A549 (cell line): ENCODE measurements around the gene NACC2. TPM values are rescaled to one million over a fixed set of nuclear protein-coding genes. Genes with fewer than 3 reads are reported as not detected.
A peak's percentile ranks its signal among the peaks of the same experiment; 100 is the strongest.

Experiments used
- ATAC-seq, 2 experiments: fragments of 200-7000 bp in 1 of 2; fragments of >200 bp in 1 of 2; cut with Nextera tagmentation in 1 of 2; cut with Tn5 transposase in 1 of 2; 3 replicates each; pipeline versions ENCODE4 v1.8.0 to v1.9.1; 2018 to 2020; ENCODE audit warnings: mild to moderate bottlenecking in 1 of 2, moderate library complexity in 1 of 2
- CTCF ChIA-PET: fragments of 300-600 bp; sonication (Branson Sonifier 250); formaldehyde crosslinking; extraction: SDS; loops from one replicate; lab custom pipeline; 2021; ENCODE audit warnings: antibody characterized with exemption, inconsistent platforms; lab: Yijun Ruan, JAX
- POLR2A ChIA-PET: fragments of 350-600 bp; formaldehyde crosslinking; extraction: SDS; loops from one replicate; lab custom pipeline; 2021; ENCODE audit warnings: antibody characterized with exemption, inconsistent platforms; lab: Yijun Ruan, JAX
- DNase-seq, 2 experiments: peaks; one replicate each; pipeline versions ENCODE4 v3.0.0 to v3.0.0-alpha.2; 2011 to 2016; ENCODE audit warnings: low read depth in 1 of 2, low spot score in 1 of 2
- FAIRE-seq: peaks from 2 replicates; lab custom pipeline; 2011; peaks lifted over from hg19 to GRCh38; lab: Jason Lieb, UNC
- H3K27ac ChIP-seq, 2 experiments: fragments of >200 bp; sonication (Bioruptor Twin); formaldehyde crosslinking; 3 replicates each; pipeline ENCODE4 v1.5.1; 2016 to 2017
- H3K4me1 ChIP-seq: fragments of >200 bp; sonication (Bioruptor Twin); formaldehyde crosslinking; 3 replicates; pipeline ENCODE4 v1.6.1; 2016
- H3K4me2 ChIP-seq: fragments of >200 bp; sonication (Bioruptor Twin); formaldehyde crosslinking; 3 replicates; pipeline ENCODE4 v1.6.1; 2016
- H3K4me3 ChIP-seq: fragments of >200 bp; sonication (Bioruptor Twin); formaldehyde crosslinking; 3 replicates; pipeline ENCODE4 v1.5.1; 2016
- H3K9me3 ChIP-seq: fragments of >200 bp; sonication (Bioruptor Twin); formaldehyde crosslinking; 3 replicates; pipeline ENCODE4 v1.6.1; 2016
- CBX8 ChIP-seq: fragments of 200-600 bp; sonication (generic); IDR thresholded peaks from 2 replicates; pipeline ENCODE4 v1.6.1; 2016
- EHMT2 ChIP-seq: fragments of 200-600 bp; sonication (generic); IDR thresholded peaks from 2 replicates; pipeline ENCODE4 v1.6.1; 2016; ENCODE audit warnings: antibody characterized with exemption, low read depth, mild to moderate bottlenecking, moderate library complexity
- ESRRA ChIP-seq: fragments of 150-350 bp; IDR thresholded peaks from 2 replicates; pipeline ENCODE4 v1.6.1; 2014; ENCODE audit warnings: mild to moderate bottlenecking, low read length, borderline replicate concordance
- FOXS1 ChIP-seq: fragments of 250-450 bp; sonication (Bioruptor Pico); IDR thresholded peaks from 2 replicates; pipeline ENCODE4 v1.5.0; 2020; ENCODE audit warnings: mild to moderate bottlenecking, moderate library complexity
- HEYL ChIP-seq: fragments of 250-450 bp; sonication (Bioruptor Pico); IDR thresholded peaks from 2 replicates; pipeline ENCODE4 v1.8.0; 2021; ENCODE audit warnings: mild to moderate bottlenecking, moderate library complexity
- HOXB13 ChIP-seq: fragments of 250-450 bp; sonication (Bioruptor Pico); IDR thresholded peaks from 2 replicates; pipeline ENCODE4 v1.5.0; 2020; ENCODE audit warnings: low read depth, mild to moderate bottlenecking, moderate library complexity
- JUN ChIP-seq, 2 experiments: fragments of >200 bp; sonication (Bioruptor Twin); formaldehyde crosslinking; IDR thresholded peaks; 2 replicates in 1 of 2; 3 replicates in 1 of 2; pipeline ENCODE4 v1.6.1; 2016 to 2017
- JUNB ChIP-seq: fragments of >200 bp; sonication (Bioruptor Twin); formaldehyde crosslinking; IDR thresholded peaks from 2 replicates; pipeline ENCODE4 v1.6.1; 2016
- KDM5A ChIP-seq: fragments of 200-600 bp; sonication (generic); IDR thresholded peaks from 2 replicates; pipeline ENCODE4 v1.6.1; 2016; ENCODE audit warnings: antibody characterized with exemption, mild to moderate bottlenecking
- MYC ChIP-seq: IDR thresholded peaks from 2 replicates; pipeline ENCODE4 v1.6.1; 2012; ENCODE audit warnings: mild to moderate bottlenecking, inconsistent platforms, low read length, improper control_type of control experiment, borderline replicate concordance
- NFE2L2 ChIP-seq: fragments of 150-350 bp; conservative IDR thresholded peaks from 2 replicates; pipeline ENCODE4 v1.6.1; 2014; ENCODE audit warnings: low read length
- NR3C1 ChIP-seq: fragments of >200 bp; sonication (Bioruptor Twin); formaldehyde crosslinking; IDR thresholded peaks from 3 replicates; pipeline ENCODE4 v1.6.1; 2017
- PHF8 ChIP-seq: fragments of 200-600 bp; sonication (generic); IDR thresholded peaks from 2 replicates; pipeline ENCODE4 v1.6.1; 2016; ENCODE audit warnings: low read depth, mild to moderate bottlenecking, antibody characterized with exemption, moderate library complexity, borderline replicate concordance
- POLR2A ChIP-seq: IDR thresholded peaks from 2 replicates; pipeline ENCODE4 v1.6.1; 2012; ENCODE audit warnings: mild to moderate bottlenecking, low read length
- POLR2AphosphoS2 ChIP-seq: conservative IDR thresholded peaks from 2 replicates; pipeline ENCODE4 v1.6.1; 2012; ENCODE audit warnings: low read length, improper control_type of control experiment, inconsistent platforms
- RAD21 ChIP-seq, 2 experiments: fragments of >200 bp in 1 of 2; sonication (Bioruptor Twin) in 1 of 2; formaldehyde crosslinking in 1 of 2; IDR thresholded peaks in 1 of 2; conservative IDR thresholded peaks in 1 of 2; 2 replicates in 1 of 2; 3 replicates in 1 of 2; pipeline ENCODE4 v1.6.1; 2012 to 2018; ENCODE audit warnings: inconsistent platforms in 1 of 2
- TFCP2L1 ChIP-seq: fragments of 250-450 bp; sonication (Bioruptor Pico); IDR thresholded peaks from 2 replicates; pipeline ENCODE4 v1.5.0; 2021; ENCODE audit warnings: mild to moderate bottlenecking
- ZC3H11A ChIP-seq: fragments of 450-650 bp; IDR thresholded peaks from 2 replicates; pipeline ENCODE4 v1.6.1; 2014; ENCODE audit warnings: antibody characterized with exemption, mild to moderate bottlenecking
- ZFP36 ChIP-seq: fragments of 450-650 bp; IDR thresholded peaks from 2 replicates; pipeline ENCODE4 v1.6.1; 2014; ENCODE audit warnings: borderline replicate concordance; ENCODE audit not compliant: partially characterized antibody
- ZNF302 ChIP-seq: fragments of 250-450 bp; sonication (Bioruptor Pico); IDR thresholded peaks from 2 replicates; pipeline ENCODE4 v1.9.0; 2021; ENCODE audit warnings: inconsistent platforms, mild to moderate bottlenecking, moderate library complexity
- WGBS: methylation state at CpG from one replicate; pipeline ENCODE4 v1.1.6; 2017; ENCODE audit errors: missing lambda C conversion rate; 5-methylcytosine and 5-hydroxymethylcytosine counted together
- polyA plus RNA-seq, 4 experiments: library from polyadenylated mRNA; depleted of rRNA in 3 of 4; stranded (reverse); fragments of >200 nt; fragmentation: RNase III in 1 of 4; extraction: RNeasy Plus Mini Kit Qiagen cat#74134 plus additional on column Dnase treatment in 1 of 4; gene quantifications; 2 replicates in 3 of 4; 3 replicates in 1 of 4; pipeline ENCODE4 v1.2.3, GENCODE V29; 2011 to 2017
- TF ChIP-seq, protein P1 (sequence below): fragments of >200 bp; sonication (Bioruptor Twin); formaldehyde crosslinking; IDR thresholded peaks from 3 replicates; pipeline ENCODE4 v1.6.1; 2016
- TF ChIP-seq, protein P2 (sequence below): fragments of >200 bp; sonication (Bioruptor Twin); formaldehyde crosslinking; IDR thresholded peaks from 3 replicates; pipeline ENCODE4 v1.5.1; 2016
- TF ChIP-seq, protein P3 (sequence below): fragments of 150-350 bp; IDR thresholded peaks from 2 replicates; pipeline ENCODE4 v1.6.1; 2014; ENCODE audit warnings: low read depth, mild to moderate bottlenecking, low read length

Gene NACC2
- polyA plus RNA-seq, 2 of the 4 experiments (the other 2 are of a cell fraction) = 16.1 to 28.4 TPM

DNA sequence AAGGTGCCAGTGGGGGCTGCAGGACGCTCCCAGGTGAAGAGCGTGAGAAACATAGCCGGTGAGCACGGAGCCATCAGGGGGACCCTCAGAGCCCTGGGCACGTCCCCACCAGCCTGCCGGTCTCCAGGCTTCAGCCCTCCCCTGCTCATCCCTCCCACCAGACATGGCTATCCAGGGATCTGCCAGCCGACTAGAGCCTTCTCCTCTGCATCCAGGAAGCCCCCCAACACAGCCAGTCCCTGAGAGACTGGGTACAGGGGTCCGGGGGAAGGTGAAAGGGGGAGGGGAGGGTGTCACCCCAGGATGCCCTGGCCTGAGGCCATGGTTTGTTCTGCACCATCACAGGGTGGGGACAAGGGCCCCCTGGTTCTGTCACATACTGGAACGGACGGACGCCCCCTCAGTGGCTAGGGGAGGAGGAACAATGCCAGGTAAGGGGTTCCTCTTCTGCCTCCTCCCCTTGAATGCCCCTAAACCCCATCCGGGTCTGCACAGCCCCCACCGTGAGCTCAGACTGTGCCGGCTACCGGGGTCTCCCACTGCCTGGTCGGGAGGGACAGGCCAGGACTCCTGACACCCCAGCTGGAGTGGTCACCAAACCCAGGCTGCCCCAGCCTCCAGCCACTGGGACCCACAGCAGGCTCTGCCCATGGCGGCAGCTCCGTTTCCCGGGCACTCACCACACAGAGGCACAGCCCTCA lies 34.3 kb downstream of the NACC2 start (continued):
- no peak for TF ChIP-seq ZNF302 (CRISPR knock-in tag)
- TF ChIP-seq TFCP2L1 (CRISPR knock-in tag) = no peak
- TF ChIP-seq CBX8 = no peak
- TF ChIP-seq JUN (IDR thresholded peaks at IDR 0.05) = no peak
- TF ChIP-seq HEYL = no peak
- no peak for TF ChIP-seq FOXS1 (CRISPR knock-in tag)
- TF ChIP-seq RAD21 (conservative IDR thresholded peaks at IDR 0.05 in 1 of 2, IDR thresholded peaks at IDR 0.05 in 1 of 2) = no peak
- TF ChIP-seq EHMT2 = no peak
- TF ChIP-seq NR3C1 = no peak
- TF ChIP-seq NFE2L2 = no peak
- TF ChIP-seq, all 56 proteins: peak for 0

DNA sequence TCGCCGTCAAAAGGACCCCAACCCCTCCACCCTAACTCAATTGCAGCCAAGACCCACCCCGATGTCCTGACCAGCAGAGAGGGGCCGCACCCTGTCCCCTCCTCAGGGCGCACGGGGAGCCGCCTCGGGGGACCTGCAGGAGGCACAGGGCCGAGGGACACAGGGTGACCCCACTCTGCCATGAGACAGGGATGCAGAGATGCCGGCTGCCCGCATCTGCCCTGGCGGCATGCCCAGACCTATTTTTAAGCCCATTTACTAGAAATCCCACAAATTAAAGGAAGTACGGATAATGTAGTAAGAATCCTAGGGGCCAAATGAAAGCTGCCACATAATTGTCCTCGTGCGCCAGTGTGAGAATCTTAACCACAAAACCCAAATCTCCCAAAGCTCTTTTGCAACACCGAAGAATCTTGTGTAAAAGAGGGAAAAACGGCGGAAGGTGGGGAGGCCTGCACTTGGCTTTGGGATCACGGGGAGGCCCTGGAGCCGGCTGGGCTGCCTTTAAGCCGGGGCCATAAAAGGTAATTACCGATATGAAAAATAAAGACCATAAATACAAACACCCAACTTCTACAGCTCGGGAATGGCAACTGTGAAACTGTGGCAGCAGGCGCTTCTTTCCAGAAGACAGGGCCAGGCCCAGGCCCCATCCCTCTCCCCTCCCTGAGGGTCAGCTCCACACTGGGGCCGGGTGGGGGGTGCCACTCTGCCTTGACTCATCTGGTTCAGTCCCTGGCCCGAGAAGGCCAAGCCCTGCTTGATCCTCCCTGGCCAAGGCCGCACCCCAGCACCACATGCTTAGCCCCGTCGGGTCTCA lies 35.0 kb downstream of the NACC2 start:
- H3K27ac ChIP-seq = no peak overlapping the region
- no peak for FAIRE-seq
- no peak for TF ChIP-seq POLR2A
- TF ChIP-seq, all 56 proteins: peak for 0
- Histone ChIP-seq H3K4me3 (no peak overlapping the region), H3K4me1 (peaks cover 35% of the 10 kb centered on the region), H3K9me3 (no peaks in the 10 kb centered on the region), H3K4me2 (no peak overlapping the region)
- CTCF ChIA-PET = interaction anchor here (1.3 kb wide), 1 partner anchor 92 kb away, joined by 4 read pairs; no protein-coding TSS in a partner anchor
- POLR2A ChIA-PET = interaction anchor here (0.6 kb wide), 1 partner anchor 30 kb away, joined by 3 read pairs; no protein-coding TSS in a partner anchor
- no peak for DNase-seq
- ATAC-seq = peak in 1 of 2 experiments; percentile 6; a peak in 1 of 6 replicates
- WGBS = 87% methylated on average over 22 of the region's 29 CpGs

DNA sequence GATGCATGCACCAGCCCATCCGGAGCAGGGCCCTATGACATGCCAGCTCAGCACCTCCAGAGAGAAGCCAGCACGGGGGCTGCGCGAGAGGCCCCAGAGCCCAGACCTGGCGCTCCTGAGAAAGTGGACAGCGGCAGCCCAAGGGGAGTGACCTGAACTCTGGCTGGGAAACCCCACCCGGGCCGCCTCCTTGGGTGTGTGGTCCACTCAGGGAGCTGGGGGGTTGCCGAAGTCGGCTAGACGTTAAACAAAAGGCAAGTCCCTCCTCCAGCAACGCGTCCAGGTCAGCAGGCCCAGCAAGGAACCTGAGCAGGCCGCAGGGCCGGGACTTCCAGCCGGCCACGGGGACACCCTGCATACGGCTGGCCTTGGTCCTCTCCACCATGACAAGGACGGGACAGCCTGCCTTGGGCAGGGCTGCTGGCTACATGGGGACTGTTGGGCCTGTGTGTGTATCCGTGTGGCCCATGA lies 35.7 kb downstream of the NACC2 start:
- POLR2A ChIA-PET = interaction anchor here (0.6 kb wide), 1 partner anchor 31 kb away, joined by 3 read pairs; no protein-coding TSS in a partner anchor
- no peaks in the 10 kb centered on the region for H3K9me3 ChIP-seq
- peak in 1 of 2 experiments; percentile 8; a peak in 2 of 6 replicates for ATAC-seq
- no peak overlapping the region for H3K27ac ChIP-seq
- peaks cover 42% of the 10 kb centered on the region for H3K4me1 ChIP-seq
- FAIRE-seq = no peak
- H3K4me3 ChIP-seq = no peak overlapping the region
- DNase-seq = no peak
- TF ChIP-seq MYC (no peak), ZFP36 (no peak), HOXB13 (CRISPR knock-in tag) (no peak), KDM5A (no peak), POLR2AphosphoS2 (no peak), FOXS1 (CRISPR knock-in tag) (no peak), ESRRA (no peak), NR3C1 (no peak), ZC3H11A (no peak), JUNB (no peak), PHF8 (no peak), ZNF302 (CRISPR knock-in tag) (no peak)
- TF ChIP-seq, protein P1, sequence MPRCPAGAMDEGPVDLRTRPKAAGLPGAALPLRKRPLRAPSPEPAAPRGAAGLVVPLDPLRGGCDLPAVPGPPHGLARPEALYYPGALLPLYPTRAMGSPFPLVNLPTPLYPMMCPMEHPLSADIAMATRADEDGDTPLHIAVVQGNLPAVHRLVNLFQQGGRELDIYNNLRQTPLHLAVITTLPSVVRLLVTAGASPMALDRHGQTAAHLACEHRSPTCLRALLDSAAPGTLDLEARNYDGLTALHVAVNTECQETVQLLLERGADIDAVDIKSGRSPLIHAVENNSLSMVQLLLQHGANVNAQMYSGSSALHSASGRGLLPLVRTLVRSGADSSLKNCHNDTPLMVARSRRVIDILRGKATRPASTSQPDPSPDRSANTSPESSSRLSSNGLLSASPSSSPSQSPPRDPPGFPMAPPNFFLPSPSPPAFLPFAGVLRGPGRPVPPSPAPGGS = no peak
- TF ChIP-seq, protein P2, sequence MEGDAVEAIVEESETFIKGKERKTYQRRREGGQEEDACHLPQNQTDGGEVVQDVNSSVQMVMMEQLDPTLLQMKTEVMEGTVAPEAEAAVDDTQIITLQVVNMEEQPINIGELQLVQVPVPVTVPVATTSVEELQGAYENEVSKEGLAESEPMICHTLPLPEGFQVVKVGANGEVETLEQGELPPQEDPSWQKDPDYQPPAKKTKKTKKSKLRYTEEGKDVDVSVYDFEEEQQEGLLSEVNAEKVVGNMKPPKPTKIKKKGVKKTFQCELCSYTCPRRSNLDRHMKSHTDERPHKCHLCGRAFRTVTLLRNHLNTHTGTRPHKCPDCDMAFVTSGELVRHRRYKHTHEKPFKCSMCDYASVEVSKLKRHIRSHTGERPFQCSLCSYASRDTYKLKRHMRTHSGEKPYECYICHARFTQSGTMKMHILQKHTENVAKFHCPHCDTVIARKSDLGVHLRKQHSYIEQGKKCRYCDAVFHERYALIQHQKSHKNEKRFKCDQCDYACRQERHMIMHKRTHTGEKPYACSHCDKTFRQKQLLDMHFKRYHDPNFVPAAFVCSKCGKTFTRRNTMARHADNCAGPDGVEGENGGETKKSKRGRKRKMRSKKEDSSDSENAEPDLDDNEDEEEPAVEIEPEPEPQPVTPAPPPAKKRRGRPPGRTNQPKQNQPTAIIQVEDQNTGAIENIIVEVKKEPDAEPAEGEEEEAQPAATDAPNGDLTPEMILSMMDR = no peak
- TF ChIP-seq, protein P3, sequence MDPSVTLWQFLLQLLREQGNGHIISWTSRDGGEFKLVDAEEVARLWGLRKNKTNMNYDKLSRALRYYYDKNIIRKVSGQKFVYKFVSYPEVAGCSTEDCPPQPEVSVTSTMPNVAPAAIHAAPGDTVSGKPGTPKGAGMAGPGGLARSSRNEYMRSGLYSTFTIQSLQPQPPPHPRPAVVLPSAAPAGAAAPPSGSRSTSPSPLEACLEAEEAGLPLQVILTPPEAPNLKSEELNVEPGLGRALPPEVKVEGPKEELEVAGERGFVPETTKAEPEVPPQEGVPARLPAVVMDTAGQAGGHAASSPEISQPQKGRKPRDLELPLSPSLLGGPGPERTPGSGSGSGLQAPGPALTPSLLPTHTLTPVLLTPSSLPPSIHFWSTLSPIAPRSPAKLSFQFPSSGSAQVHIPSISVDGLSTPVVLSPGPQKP = no peak
- CTCF ChIA-PET = interaction anchor here (1.3 to 2.4 kb wide), 3 partner anchors 63 to 92 kb away, joined by 4 to 13 read pairs (median 4); no protein-coding TSS in a partner anchor
- 86% methylated on average over 12 of the region's 20 CpGs for WGBS
- no peak overlapping the region for H3K4me2 ChIP-seq
